ENCODE measurements around the gene DNHD1.

DNA sequence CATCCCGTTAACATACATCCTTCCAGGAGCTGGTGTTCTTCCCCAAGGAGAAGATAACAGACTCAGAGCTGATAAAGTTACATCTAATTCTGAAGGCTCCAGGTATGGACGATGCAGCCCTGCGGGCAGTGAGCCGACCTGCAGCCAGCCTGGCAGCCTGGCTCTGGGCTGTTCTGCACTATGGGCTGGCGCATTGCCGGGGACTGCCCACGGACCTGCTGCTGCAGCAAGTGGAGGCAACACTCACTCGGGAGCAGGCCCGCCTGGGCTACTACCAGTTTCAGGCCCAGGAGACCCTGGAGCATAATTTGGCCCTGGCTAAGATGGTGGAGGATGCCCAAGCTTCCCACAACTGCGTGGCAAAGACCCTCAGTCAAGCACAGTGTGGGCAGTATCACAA lies 66.6 kb downstream of the DNHD1 start:
- TF ChIP-seq, protein P1, sequence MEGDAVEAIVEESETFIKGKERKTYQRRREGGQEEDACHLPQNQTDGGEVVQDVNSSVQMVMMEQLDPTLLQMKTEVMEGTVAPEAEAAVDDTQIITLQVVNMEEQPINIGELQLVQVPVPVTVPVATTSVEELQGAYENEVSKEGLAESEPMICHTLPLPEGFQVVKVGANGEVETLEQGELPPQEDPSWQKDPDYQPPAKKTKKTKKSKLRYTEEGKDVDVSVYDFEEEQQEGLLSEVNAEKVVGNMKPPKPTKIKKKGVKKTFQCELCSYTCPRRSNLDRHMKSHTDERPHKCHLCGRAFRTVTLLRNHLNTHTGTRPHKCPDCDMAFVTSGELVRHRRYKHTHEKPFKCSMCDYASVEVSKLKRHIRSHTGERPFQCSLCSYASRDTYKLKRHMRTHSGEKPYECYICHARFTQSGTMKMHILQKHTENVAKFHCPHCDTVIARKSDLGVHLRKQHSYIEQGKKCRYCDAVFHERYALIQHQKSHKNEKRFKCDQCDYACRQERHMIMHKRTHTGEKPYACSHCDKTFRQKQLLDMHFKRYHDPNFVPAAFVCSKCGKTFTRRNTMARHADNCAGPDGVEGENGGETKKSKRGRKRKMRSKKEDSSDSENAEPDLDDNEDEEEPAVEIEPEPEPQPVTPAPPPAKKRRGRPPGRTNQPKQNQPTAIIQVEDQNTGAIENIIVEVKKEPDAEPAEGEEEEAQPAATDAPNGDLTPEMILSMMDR (IDR thresholded peaks at IDR 0.05), result no peak
- TF ChIP-seq POLR2A (IDR thresholded peaks at IDR 0.05), result no peak
